ENCODE results near the gene POLK.
"Not testable (repeated sequence)": the region's sequence is repeated elsewhere in the genome, so short reads cannot be mapped to it uniquely, and the experiment has no call there.

The POLK gene

DNA sequence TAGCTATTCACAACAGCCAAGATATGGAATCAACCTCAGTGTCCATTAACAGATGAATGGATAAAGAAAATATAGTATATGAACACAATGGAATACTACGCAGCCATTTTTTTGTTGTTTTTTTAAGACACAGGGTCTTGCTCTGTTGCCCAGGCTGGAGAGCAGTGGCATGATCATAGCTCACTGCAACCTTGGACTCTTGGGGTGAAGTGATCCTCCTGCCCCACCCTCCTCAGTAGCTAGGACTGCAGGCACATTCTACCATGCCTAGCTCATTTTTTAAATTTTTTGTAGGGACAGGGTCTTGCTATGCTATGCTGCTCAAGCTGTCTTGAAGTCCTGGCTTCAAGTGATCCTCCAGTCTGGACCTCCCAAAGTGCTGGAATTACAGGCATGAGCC lies 38.7 kb upstream of the POLK start:
- H3K27ac ChIP-seq, result no peak overlapping the region
- TF ChIP-seq, protein P1, sequence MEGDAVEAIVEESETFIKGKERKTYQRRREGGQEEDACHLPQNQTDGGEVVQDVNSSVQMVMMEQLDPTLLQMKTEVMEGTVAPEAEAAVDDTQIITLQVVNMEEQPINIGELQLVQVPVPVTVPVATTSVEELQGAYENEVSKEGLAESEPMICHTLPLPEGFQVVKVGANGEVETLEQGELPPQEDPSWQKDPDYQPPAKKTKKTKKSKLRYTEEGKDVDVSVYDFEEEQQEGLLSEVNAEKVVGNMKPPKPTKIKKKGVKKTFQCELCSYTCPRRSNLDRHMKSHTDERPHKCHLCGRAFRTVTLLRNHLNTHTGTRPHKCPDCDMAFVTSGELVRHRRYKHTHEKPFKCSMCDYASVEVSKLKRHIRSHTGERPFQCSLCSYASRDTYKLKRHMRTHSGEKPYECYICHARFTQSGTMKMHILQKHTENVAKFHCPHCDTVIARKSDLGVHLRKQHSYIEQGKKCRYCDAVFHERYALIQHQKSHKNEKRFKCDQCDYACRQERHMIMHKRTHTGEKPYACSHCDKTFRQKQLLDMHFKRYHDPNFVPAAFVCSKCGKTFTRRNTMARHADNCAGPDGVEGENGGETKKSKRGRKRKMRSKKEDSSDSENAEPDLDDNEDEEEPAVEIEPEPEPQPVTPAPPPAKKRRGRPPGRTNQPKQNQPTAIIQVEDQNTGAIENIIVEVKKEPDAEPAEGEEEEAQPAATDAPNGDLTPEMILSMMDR (conservative IDR thresholded peaks at IDR 0.05), result no peak

- TF ChIP-seq, protein P1 (conservative IDR thresholded peaks at IDR 0.05), result no peak
- no peak overlapping the region for H3K27ac ChIP-seq
These were observed 38.2 kb upstream of the POLK start for GRCh38 chr5:75473463-75473862.

- TF ChIP-seq, protein P1 (conservative IDR thresholded peaks at IDR 0.05), result no peak
- no peak overlapping the region for H3K27ac ChIP-seq
These were observed 36.3 kb upstream of the POLK start for GRCh38 chr5:75475364-75475763.

DNA sequence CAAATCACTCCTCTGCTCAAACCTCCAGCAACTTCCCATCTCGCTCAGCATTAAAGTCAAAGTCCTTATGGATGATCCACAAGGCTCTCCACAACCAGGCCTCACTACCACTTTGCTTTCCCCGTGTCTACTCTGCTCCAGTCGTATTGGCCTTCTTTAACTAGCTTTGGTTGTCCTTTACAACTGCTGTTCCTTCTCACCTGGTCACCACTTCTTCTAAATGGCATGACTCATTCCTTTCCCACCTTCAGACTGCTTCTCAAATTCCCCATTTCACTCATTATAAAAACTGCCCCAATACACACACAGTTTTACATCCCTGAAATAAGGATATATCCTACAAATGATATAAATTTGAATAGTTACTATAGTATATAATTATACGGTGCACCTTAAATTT lies 30.7 kb upstream of the POLK start:
- TF ChIP-seq, protein P1 (conservative IDR thresholded peaks at IDR 0.05), result no peak
- H3K27ac ChIP-seq, result no peak overlapping the region

- TF ChIP-seq, protein P1 (conservative IDR thresholded peaks at IDR 0.05), result no peak
- no peak overlapping the region for H3K27ac ChIP-seq
These were observed 29.2 kb upstream of the POLK start for GRCh38 chr5:75482482-75482881.

- TF ChIP-seq, protein P1 (conservative IDR thresholded peaks at IDR 0.05), result no peak
- H3K27ac ChIP-seq, result no peak overlapping the region
These were observed 27.1 kb upstream of the POLK start for GRCh38 chr5:75484605-75485004.

DNA sequence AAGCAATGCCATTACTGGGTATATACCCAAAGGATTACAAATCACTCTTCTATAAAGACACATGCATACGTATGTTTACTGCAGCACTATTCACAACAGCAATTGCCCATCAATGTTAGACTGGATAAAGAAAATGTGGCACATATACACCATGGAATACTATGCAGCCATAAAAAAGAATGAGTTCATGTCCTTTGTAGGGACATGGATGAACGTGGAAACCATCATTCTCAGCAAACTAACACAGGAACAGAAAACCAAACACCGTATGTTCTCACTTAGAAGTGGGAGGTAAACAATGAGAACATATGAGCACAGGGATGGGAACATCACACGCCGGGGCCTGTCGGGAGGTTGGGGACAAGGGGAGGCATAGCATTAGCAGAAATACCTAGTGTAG lies 21.8 kb upstream of the POLK start:
- H3K27ac ChIP-seq, result not testable (repeated sequence)

DNA sequence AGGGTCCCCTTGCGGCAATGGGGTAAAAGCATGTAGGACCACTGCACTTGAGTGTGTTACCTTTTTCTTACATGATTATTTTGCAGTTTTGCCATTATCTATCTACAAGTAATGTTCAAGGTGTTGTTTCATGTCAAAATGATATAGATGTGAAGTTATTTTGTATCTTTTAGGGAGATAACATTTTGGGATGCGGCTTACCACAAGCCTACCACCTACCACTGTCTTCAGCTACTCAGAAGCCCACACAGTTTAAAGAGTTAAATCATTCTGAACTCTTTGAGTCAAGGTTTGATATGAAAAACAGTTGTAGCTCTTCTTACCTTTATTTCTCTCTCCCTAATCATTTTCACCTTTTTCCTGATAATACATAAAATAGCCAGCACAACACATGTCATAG lies 20.1 kb upstream of the POLK start:
- H3K27ac ChIP-seq, result no peak overlapping the region
- TF ChIP-seq, protein P1 (conservative IDR thresholded peaks at IDR 0.05), result no peak
